HCT116 (cell line): ENCODE results near the gene MPP4. TPM values are rescaled to one million over a fixed set of nuclear protein-coding genes. Genes with fewer than 3 reads are reported as not detected.

ENCODE experiments used
- ATAC-seq: fragments of 200-7000 bp; cut with Tn5 transposase; 2 replicates; pipeline ENCODE4 v1.9.1; 2020; ENCODE audit warnings: mild to moderate bottlenecking, moderate library complexity
- BruUV-seq: library from RNA; stranded (reverse); fragments of 400-500 nt; replicated peaks from 2 replicates; lab custom pipeline; 2021; lab: Mats Ljungman, UMichigan
- CTCF ChIA-PET: fragments of 300-600 bp; sonication (Branson Sonifier 250); formaldehyde crosslinking; loops from one replicate; lab custom pipeline; 2021; ENCODE audit warnings: antibody characterized with exemption; lab: Charles Lee
- POLR2A ChIA-PET: fragments of 300-600, 350-600 bp; sonication (Branson Sonifier 250); formaldehyde crosslinking; loops from one replicate; lab custom pipeline; 2021; ENCODE audit warnings: antibody characterized with exemption; lab: Charles Lee
- RAD21 ChIA-PET, 2 experiments: fragments of 300-600 bp; sonication (Branson Sonifier 250); formaldehyde crosslinking; loops; one replicate each; lab custom pipeline; 2023; ENCODE audit warnings: low total read pairs in 2 of 2; ENCODE audit not compliant: uncharacterized antibody in 2 of 2, unreplicated experiment in 2 of 2, low non-redundant PET in 1 of 2; lab: Charles Lee
- DNase-seq: peaks from one replicate; pipeline ENCODE4 v3.0.0-alpha.2; 2010; ENCODE audit warnings: low read depth, low spot score
- H2AFZ ChIP-seq: fragments of 200-600 bp; shearing (Covaris generic), sonication (generic); 2 replicates; pipeline ENCODE4 v1.6.1; 2017; ENCODE audit warnings: low read depth, mixed run types, mixed read lengths, antibody characterized with exemption, low read length; ENCODE audit not compliant: poor library complexity, severe bottlenecking
- H3K27ac ChIP-seq: 2 replicates; pipeline ENCODE4 v1.5.1; 2012; ENCODE audit warnings: low read depth, low read length
- H3K27me3 ChIP-seq: fragments of 200-600 bp; sonication (generic); 2 replicates; pipeline ENCODE4 v1.6.1; 2016; ENCODE audit warnings: mixed run types, low read length, mixed read lengths; ENCODE audit not compliant: insufficient read depth
- H3K36me3 ChIP-seq, 2 experiments: fragments of 200-500 bp in 1 of 2; fragments of 200-600 bp in 1 of 2; sonication (Bioruptor generic) in 1 of 2; sonication (generic) in 1 of 2; 2 replicates each; pipeline versions ENCODE4 v1.5.1 to v1.6.1; 2014 to 2016; ENCODE audit warnings: low read length in 2 of 2, inconsistent platforms in 1 of 2, mixed read lengths in 1 of 2, mixed run types in 1 of 2; ENCODE audit not compliant: insufficient read depth in 2 of 2, control insufficient read depth in 1 of 2
- H3K4me1 ChIP-seq, 2 experiments: fragments of 200-600 bp in 1 of 2; sonication (generic) in 1 of 2; 2 replicates each; pipeline versions ENCODE4 v1.5.1 to v1.6.1; 2012 to 2017; ENCODE audit warnings: low read length in 2 of 2, inconsistent platforms in 1 of 2, mild to moderate bottlenecking in 1 of 2, mixed read lengths in 1 of 2, mixed run types in 1 of 2, moderate library complexity in 1 of 2; ENCODE audit not compliant: insufficient read depth in 2 of 2, control insufficient read depth in 1 of 2
- H3K4me2 ChIP-seq: fragments of 200-600 bp; sonication (generic); 2 replicates; pipeline ENCODE4 v1.6.1; 2017; ENCODE audit warnings: mixed run types, low read length, mixed read lengths
- H3K4me3 ChIP-seq, 2 experiments: fragments of 200-600 bp in 1 of 2; sonication (generic) in 1 of 2; replicated peaks in 1 of 2; 2 replicates each; pipeline ENCODE4 v1.5.1; 2011 to 2016; ENCODE audit warnings: low read length in 2 of 2, control low read depth in 1 of 2, low read depth in 1 of 2, mild to moderate bottlenecking in 1 of 2, mixed read lengths in 1 of 2, mixed run types in 1 of 2
- H3K79me2 ChIP-seq: fragments of 200-600 bp; sonication (generic); 2 replicates; pipeline ENCODE4 v1.6.1; 2017; ENCODE audit warnings: mild to moderate bottlenecking, mixed run types, low read length, moderate library complexity, mixed read lengths; ENCODE audit not compliant: insufficient read depth
- H3K9ac ChIP-seq: fragments of 200-600 bp; sonication (generic); 2 replicates; pipeline ENCODE4 v1.6.1; 2016; ENCODE audit warnings: low read length, mixed read lengths
- H3K9me2 ChIP-seq: fragments of 200-600 bp; sonication (generic), shearing (Covaris generic); 2 replicates; pipeline ENCODE4 v1.6.1; 2017; ENCODE audit warnings: mixed run types, mild to moderate bottlenecking, moderate library complexity; ENCODE audit not compliant: insufficient read depth
- H3K9me3 ChIP-seq, 2 experiments: fragments of 200-500 bp in 1 of 2; fragments of 200-600 bp in 1 of 2; sonication (Bioruptor generic) in 1 of 2; sonication (generic) in 1 of 2; 2 replicates each; pipeline ENCODE4 v1.6.1; 2014 to 2017; ENCODE audit warnings: low read length in 2 of 2, mixed read lengths in 2 of 2, inconsistent platforms in 1 of 2, low read depth in 1 of 2, mild to moderate bottlenecking in 1 of 2, mixed run types in 1 of 2, moderate library complexity in 1 of 2; ENCODE audit not compliant: control insufficient read depth in 1 of 2, insufficient read depth in 1 of 2
- H4K20me1 ChIP-seq: fragments of 200-600 bp; sonication (generic), shearing (Covaris generic); 2 replicates; pipeline ENCODE4 v1.6.1; 2017; ENCODE audit warnings: mixed run types, mild to moderate bottlenecking, moderate library complexity; ENCODE audit not compliant: insufficient read depth
- CEBPB ChIP-seq: IDR thresholded peaks from 2 replicates; pipeline ENCODE4 v1.6.1; 2012; ENCODE audit warnings: low read depth
- EZH2phosphoT487 ChIP-seq: fragments of 200-600 bp; IDR thresholded peaks from 2 replicates; pipeline ENCODE4 v1.6.1; 2018; ENCODE audit warnings: antibody characterized with exemption, borderline replicate concordance
- FOSL1 ChIP-seq: IDR thresholded peaks from 2 replicates; pipeline ENCODE4 v1.6.1; 2012; ENCODE audit warnings: low read depth
- JUND ChIP-seq: IDR thresholded peaks from 2 replicates; pipeline ENCODE4 v1.6.1; 2012
- POLR2AphosphoS5 ChIP-seq: IDR thresholded peaks from 2 replicates; pipeline ENCODE4 v1.6.1; 2011; ENCODE audit warnings: mild to moderate bottlenecking, low read depth, low read length, moderate library complexity
- RAD21 ChIP-seq: IDR thresholded peaks from 2 replicates; pipeline ENCODE4 v1.6.1; 2012; ENCODE audit warnings: low read depth, mild to moderate bottlenecking
- SRF ChIP-seq: IDR thresholded peaks from 2 replicates; pipeline ENCODE4 v1.6.1; 2012; ENCODE audit warnings: low read depth
- TCF7L2 ChIP-seq: IDR thresholded peaks from 2 replicates; pipeline ENCODE4 v1.7.0; 2011; ENCODE audit warnings: borderline replicate concordance, inconsistent platforms; ENCODE audit not compliant: insufficient read depth, insufficient read length; ENCODE audit errors: extremely low read depth
- intact Hi-C: fragments of 100-400 bp; cut with micrococcal nuclease; formaldehyde crosslinking; loops from 2 replicates; pipeline ENCODE4 v1.10.0; 2022
- total RNA-seq: library from RNA; stranded (reverse); gene quantifications from one replicate; pipeline ENCODE4 v1.2.1, GENCODE V29; 2021; ENCODE audit not compliant: unreplicated experiment
- TF ChIP-seq, protein P1 (sequence below): IDR thresholded peaks from 2 replicates; pipeline ENCODE4 v1.6.1; 2012
- TF ChIP-seq, protein P2 (sequence below): IDR thresholded peaks from 2 replicates; pipeline ENCODE4 v1.6.1; 2011; ENCODE audit warnings: mild to moderate bottlenecking, low read length, moderate library complexity; ENCODE audit not compliant: insufficient replicate concordance; ENCODE audit errors: extremely low read depth
- TF ChIP-seq, protein P3 (sequence below): IDR thresholded peaks from 2 replicates; pipeline ENCODE4 v1.6.1; 2012
- TF ChIP-seq, protein P4 (sequence below), 3 experiments: fragments of 200-600 bp in 1 of 3; sonication (generic) in 1 of 3; IDR thresholded peaks in 2 of 3; conservative IDR thresholded peaks in 1 of 3; 2 replicates each; pipeline ENCODE4 v1.5.1; 2012 to 2017; ENCODE audit warnings: low read depth in 2 of 3, low read length in 2 of 3, antibody characterized with exemption in 1 of 3, borderline replicate concordance in 1 of 3, control low read depth in 1 of 3, mild to moderate bottlenecking in 1 of 3, mixed read lengths in 1 of 3, mixed run types in 1 of 3, moderate library complexity in 1 of 3; ENCODE audit not compliant: insufficient read depth in 1 of 3
- TF ChIP-seq, protein P5 (sequence below): IDR thresholded peaks from 2 replicates; pipeline ENCODE4 v1.6.1; 2012; ENCODE audit warnings: low read depth

Gene MPP4
- total RNA-seq, 1 experiment from 2014 or later = 0.32 TPM

DNA sequence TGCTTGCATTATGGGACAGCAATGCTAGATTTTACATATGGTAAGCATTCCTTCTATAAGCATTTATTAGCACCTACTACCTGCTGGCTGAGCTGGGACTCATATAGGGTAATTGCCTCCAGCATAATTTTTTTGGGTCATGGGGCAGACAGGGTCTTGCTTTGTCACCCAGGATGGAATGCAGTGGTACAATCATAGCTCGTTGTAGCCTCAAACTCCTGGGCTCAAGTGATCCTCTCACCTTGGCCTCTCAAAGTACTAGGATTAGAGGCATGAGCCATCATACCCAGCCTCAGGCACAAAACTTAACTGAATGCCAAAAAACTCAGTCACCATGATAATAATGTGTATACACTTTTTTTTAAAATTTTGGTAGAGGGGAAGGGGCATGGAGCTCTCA, 90.4 kb downstream of the MPP4 start (continued):
- TF ChIP-seq, protein P1, sequence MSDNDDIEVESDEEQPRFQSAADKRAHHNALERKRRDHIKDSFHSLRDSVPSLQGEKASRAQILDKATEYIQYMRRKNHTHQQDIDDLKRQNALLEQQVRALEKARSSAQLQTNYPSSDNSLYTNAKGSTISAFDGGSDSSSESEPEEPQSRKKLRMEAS = no peak
- TF ChIP-seq POLR2AphosphoS5 (no peak), TCF7L2 (no peak), SRF (no peak)
- TF ChIP-seq, protein P2, sequence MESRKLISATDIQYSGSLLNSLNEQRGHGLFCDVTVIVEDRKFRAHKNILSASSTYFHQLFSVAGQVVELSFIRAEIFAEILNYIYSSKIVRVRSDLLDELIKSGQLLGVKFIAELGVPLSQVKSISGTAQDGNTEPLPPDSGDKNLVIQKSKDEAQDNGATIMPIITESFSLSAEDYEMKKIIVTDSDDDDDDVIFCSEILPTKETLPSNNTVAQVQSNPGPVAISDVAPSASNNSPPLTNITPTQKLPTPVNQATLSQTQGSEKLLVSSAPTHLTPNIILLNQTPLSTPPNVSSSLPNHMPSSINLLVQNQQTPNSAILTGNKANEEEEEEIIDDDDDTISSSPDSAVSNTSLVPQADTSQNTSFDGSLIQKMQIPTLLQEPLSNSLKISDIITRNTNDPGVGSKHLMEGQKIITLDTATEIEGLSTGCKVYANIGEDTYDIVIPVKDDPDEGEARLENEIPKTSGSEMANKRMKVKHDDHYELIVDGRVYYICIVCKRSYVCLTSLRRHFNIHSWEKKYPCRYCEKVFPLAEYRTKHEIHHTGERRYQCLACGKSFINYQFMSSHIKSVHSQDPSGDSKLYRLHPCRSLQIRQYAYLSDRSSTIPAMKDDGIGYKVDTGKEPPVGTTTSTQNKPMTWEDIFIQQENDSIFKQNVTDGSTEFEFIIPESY = no peak
- TF ChIP-seq, protein P3, sequence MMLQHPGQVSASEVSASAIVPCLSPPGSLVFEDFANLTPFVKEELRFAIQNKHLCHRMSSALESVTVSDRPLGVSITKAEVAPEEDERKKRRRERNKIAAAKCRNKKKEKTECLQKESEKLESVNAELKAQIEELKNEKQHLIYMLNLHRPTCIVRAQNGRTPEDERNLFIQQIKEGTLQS = no peak

DNA sequence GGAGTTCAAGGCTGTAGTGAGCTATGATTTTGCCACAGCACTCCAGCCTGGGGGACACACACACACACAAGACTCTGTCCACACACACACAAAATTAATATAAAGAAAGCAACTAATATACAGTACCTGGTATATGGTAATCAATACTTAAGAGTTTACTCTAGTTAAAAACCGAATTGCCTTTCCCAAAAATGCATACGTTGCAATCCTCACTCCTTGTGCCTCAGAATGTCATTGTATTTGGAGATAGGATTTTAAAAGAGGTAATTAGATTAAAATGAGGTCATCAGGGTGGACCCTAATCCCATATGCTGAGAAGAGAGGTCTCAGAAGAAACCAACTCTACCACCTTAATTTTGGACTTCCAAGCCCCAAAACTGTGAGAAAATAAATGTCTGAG, 90.9 kb downstream of the MPP4 start:
- ATAC-seq (no peak), DNase-seq (no peak)
- Histone ChIP-seq H3K36me3 (no peaks in the 10 kb centered on the region), H3K79me2 (no peaks in the 10 kb centered on the region), H3K4me2 (no peak overlapping the region), H3K9me3 (no peaks in the 10 kb centered on the region), H2AFZ (no peak overlapping the region), H3K4me3 (no peak overlapping the region), H3K27me3 (no peaks in the 10 kb centered on the region), H3K9ac (no peak overlapping the region), H3K9me2 (no peaks in the 10 kb centered on the region), H3K4me1 (no peaks in the 10 kb centered on the region), H3K27ac (no peak overlapping the region), H4K20me1 (no peaks in the 10 kb centered on the region)
- ChIA-PET RAD21 (no interaction called here), CTCF (no interaction called here), POLR2A (no interaction called here)
- BruUV-seq = no TSS peak
- intact Hi-C loops = no loop called here
- no peak for TF ChIP-seq EZH2phosphoT487
- TF ChIP-seq JUND = no peak
- TF ChIP-seq RAD21 = no peak
- TF ChIP-seq, protein P4, sequence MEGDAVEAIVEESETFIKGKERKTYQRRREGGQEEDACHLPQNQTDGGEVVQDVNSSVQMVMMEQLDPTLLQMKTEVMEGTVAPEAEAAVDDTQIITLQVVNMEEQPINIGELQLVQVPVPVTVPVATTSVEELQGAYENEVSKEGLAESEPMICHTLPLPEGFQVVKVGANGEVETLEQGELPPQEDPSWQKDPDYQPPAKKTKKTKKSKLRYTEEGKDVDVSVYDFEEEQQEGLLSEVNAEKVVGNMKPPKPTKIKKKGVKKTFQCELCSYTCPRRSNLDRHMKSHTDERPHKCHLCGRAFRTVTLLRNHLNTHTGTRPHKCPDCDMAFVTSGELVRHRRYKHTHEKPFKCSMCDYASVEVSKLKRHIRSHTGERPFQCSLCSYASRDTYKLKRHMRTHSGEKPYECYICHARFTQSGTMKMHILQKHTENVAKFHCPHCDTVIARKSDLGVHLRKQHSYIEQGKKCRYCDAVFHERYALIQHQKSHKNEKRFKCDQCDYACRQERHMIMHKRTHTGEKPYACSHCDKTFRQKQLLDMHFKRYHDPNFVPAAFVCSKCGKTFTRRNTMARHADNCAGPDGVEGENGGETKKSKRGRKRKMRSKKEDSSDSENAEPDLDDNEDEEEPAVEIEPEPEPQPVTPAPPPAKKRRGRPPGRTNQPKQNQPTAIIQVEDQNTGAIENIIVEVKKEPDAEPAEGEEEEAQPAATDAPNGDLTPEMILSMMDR (IDR thresholded peaks at IDR 0.05 in 2 of 3, conservative IDR thresholded peaks at IDR 0.05 in 1 of 3; ENCODE audit: borderline replicate concordance in 1 of 3, insufficient read depth in 1 of 3, low read depth in 2 of 3, low read length in 2 of 3) = no peak
- TF ChIP-seq, protein P2 = no peak
- TF ChIP-seq FOSL1 = no peak
- TF ChIP-seq, protein P3 = no peak
- TF ChIP-seq, protein P5, sequence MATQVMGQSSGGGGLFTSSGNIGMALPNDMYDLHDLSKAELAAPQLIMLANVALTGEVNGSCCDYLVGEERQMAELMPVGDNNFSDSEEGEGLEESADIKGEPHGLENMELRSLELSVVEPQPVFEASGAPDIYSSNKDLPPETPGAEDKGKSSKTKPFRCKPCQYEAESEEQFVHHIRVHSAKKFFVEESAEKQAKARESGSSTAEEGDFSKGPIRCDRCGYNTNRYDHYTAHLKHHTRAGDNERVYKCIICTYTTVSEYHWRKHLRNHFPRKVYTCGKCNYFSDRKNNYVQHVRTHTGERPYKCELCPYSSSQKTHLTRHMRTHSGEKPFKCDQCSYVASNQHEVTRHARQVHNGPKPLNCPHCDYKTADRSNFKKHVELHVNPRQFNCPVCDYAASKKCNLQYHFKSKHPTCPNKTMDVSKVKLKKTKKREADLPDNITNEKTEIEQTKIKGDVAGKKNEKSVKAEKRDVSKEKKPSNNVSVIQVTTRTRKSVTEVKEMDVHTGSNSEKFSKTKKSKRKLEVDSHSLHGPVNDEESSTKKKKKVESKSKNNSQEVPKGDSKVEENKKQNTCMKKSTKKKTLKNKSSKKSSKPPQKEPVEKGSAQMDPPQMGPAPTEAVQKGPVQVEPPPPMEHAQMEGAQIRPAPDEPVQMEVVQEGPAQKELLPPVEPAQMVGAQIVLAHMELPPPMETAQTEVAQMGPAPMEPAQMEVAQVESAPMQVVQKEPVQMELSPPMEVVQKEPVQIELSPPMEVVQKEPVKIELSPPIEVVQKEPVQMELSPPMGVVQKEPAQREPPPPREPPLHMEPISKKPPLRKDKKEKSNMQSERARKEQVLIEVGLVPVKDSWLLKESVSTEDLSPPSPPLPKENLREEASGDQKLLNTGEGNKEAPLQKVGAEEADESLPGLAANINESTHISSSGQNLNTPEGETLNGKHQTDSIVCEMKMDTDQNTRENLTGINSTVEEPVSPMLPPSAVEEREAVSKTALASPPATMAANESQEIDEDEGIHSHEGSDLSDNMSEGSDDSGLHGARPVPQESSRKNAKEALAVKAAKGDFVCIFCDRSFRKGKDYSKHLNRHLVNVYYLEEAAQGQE = no peak
- TF ChIP-seq, protein P1 = no peak
- TF ChIP-seq CEBPB = no peak
